HG02943 (cell line): Measurements from ENCODE around the gene PAEP.
"Not testable (repeated sequence)": the region's sequence is repeated elsewhere in the genome, so short reads cannot be mapped to it uniquely, and the experiment has no call there.

Experiments used
- ATAC-seq: cut with Tn5 transposase; IDR thresholded peaks from one replicate; pipeline ENCODE4 v1.9.1; 2021; ENCODE audit warnings: mild to moderate bottlenecking, low read depth, moderate library complexity; ENCODE audit not compliant: unreplicated experiment

PAEP gene

DNA sequence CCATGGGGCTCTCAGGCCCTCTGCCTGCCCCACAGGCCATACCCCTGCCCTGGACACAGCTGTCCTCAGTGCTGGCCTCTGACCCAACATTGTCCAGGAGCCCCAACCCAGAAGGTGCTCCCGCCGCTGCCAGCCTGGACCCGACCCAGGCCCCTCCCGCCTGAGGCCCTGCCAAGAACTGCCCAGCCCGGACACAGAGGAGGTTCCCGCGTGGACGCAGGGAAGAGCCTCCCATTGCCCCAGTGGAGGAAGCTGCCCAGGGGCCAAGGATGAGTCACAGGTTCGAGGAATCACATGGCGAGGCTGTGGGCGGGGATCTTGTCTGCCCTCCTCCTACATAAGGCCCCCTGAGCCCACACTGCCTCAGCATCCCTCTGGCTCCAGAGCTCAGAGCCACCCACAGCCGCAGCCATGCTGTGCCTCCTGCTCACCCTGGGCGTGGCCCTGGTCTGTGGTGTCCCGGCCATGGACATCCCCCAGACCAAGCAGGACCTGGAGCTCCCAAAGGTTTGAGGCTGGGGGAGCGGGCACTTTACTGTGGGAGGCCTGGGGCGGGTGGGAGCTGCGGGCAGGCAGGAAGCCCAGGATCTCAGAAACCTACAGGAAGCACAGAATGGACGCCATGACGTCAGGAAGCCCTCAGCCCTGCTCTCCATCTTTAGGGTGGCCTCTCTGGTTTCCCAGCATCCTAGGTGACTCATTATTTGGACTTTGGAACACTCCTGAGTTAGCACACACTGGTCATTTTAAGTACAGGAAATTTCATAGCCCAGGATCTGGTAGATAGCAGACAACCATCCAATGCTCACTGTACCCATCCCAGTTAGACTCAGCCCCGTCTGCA, at the start of gene PAEP:
Gene PAEP (plus strand): TSS at position 366 of the 844 bp plus-strand sequence.
- no peak for ATAC-seq

DNA sequence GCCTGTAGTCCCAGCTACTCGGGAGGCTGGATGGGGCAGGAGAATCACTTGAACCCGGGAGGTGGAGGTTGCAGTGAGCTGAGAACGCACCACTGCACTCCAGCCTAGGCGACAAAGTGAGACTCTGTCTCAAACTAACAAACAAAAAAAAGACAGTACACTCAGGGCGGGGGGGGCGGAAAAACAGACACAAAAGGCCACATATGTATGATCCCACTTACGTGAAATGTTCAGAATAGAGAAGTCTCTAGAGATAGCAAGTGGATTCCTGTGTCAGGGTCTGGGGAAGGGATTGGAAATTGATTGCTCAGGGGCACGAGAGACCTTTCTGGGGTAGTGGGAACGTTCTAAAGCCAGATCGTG, 49.3 kb upstream of the PAEP start:
- ATAC-seq = no peak

DNA sequence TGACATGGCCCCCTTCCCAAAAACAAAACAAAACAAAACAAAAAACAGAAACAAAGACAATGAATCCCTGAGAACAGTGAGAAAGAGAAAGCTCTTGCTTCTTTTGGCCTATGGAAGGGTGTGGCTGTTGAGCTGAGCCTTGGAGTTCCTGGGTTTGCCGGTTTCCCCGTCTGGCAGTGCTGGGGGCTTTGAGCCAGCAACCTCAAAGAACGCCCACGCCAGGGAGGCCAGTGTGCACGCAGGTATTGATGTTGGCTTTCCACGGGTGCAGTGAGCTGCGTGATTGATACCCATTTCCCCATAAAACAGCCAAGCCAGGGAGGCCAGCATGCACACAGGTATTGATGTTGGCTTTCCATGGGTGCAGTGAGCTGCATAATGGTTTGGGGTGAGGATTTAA, 48.7 kb upstream of the PAEP start:
- no peak for ATAC-seq

DNA sequence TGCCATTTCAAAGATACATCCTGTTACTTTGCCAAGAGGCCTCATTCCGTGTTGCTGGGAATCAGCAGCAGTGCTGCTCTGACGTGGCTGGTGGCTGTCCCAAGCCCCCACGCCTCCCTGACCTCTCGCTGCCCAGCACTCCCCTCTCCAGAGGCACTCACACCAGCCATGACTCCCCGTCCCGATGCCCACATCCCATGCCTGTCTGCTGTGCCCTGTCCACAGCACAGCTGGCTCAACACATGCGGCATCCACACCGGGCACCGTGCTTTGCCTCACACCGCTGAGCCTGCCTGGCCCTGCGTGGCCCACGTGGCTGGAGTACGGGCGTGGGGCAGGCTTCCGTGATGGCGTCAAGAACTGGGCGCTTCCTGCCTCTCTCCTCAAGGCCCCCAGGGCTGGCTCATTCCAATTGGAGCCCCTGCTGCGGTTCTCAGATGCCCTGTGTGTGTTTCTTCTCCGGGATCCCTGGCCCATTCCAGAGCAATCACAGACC, 48.2 kb upstream of the PAEP start:
- ATAC-seq = no peak

DNA sequence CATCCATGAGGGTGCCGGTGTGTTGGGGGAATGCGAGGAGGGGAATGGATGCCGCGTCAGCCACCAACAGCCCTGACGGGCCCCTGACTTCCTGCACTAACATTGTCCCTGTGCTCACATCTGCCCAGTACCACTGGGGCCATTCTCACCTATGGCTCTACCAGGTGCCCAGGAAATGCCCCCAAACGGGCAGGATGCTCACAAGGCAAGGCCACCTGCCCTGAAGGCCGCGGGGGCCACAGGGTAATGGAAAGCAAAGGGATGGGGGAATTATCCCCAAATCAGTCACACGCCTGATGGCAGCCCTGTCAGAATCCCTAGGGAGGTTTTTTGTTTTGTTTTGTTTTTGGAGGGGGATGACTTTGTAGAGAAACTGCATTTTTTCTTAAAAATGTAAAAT, 47.6 kb upstream of the PAEP start:
- ATAC-seq = not testable (repeated sequence)

DNA sequence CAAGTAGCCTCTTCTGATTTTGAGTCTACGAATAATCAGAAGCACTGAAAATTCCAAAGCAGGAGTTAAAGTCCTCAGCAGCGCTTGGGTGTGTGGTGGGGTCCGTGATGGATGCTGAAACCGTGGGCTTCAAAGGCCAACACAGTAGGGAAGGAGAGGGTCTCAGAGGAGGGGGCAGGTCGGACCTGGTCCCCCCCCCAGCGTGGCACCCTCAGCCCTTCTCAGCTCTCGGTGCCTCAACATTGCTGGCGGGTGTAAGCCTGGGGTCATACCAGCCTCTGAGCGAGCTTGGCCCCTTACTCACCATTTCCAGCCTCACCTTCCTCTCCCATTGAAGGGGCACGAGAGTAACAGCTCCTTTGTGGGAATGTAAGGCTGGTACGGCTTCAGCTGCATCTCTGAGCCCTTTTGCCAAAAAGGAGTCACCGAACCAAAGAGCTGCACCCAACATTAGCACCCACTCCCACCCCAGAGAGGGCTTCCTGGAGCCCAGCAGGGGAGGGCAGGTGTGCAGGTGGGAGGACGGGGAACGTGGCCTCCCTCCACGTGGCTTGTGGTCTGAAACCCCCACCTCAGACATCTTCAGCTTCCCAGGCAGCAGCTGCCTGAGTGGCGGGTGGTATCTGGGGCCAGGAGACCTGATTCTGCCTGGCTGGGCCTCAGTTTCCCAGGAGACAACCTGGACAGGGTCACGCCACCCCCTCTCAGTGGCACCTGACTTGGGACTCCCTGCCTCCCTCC, 47.0 kb upstream of the PAEP start:
- ATAC-seq = no peak

DNA sequence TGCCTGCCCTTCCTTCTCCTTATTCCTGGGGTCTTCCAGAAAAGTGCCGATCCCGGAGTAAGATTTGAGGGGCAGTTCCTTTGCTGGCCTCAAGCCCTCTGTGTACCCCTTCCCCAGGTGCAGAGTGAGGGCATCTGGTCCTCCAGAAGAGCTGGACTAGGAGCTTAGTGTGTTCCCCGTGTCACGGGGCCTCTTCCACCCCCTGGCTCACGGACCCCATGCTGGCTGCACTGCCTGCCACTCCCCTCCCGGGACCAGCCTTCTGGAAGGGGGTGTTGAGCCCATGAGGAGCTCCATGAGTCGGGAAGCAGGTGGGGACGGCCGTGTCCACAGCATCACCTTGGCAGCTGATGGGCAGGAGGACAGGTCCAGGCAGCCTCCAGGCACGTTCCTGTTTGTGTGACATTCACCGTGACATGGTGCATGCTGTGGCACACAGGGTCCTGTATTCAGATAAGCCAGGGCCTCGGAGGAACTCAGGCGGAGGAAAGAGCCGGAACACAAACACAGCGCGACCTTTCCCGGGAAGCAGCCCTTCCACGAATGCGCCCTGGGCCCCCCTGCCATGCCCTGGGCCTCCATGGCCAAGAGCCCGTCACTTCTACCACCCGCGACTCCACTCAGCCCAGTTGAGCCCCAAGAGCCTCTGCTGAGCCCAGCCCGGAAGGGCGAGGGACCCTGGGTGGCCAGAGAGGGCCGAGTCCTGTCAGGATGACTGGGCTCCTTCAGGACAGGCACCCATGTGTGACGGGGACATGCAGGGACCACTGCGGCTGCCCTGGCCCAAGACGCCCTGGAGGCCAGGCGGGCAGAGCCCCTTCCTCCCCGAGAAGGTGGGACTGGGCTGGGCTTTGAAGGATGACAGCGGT, 46.2 kb upstream of the PAEP start:
- no peak for ATAC-seq

DNA sequence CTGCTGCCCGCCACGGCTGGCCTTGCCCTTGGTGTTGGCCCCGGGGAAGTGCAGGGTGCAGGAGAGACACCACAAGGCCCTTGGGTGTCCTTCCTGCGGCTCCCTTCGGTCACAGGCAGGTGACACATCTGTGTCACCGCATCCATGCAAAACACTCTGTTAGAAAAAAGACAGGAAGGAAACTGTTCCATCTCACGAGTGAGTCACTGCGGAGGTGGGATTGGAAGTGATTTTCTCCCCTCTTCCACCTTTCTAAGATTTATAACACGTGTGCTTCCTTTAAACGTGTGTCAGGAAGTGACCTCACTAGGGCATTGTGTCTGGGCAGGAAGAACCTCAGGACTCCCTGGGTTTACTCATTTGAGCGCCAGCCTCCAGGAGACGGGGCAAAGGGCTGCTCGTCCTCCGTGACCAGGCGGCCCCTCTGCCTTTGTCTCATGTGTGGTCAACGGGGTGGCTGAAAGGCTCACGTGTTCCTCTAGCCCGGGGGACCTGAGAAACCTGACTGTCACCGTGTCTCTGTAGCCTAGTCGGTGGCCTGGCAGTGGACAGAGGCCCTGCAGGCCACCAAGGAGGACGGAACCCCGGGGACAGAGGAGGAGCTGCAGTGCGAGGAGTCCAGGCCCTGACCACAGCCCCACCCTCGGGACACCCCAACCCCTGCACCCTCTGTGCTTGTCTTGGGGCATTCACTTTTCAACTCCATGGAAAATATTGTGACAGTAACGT, 45.3 kb upstream of the PAEP start:
- ATAC-seq = no peak

DNA sequence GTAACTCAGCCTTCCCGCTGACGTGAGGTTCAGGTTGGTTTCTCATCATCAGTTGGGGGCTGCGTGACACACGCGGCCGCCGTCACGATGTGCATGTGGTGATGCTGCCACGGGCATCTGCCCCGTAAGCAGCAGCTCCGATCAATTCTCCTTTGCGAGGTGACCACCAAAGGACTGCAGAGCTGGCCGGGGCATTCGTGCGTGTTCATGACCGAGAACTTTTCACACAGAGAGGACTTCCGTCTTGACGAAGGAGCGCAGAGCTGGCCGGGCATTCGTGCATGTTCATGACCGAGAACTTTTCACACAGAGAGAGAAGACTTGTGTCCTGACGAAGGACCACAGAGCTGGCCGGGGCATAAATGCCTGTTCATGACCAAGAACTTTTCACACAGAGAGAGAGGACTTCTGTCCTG, 44.1 kb upstream of the PAEP start:
- ATAC-seq = no peak

DNA sequence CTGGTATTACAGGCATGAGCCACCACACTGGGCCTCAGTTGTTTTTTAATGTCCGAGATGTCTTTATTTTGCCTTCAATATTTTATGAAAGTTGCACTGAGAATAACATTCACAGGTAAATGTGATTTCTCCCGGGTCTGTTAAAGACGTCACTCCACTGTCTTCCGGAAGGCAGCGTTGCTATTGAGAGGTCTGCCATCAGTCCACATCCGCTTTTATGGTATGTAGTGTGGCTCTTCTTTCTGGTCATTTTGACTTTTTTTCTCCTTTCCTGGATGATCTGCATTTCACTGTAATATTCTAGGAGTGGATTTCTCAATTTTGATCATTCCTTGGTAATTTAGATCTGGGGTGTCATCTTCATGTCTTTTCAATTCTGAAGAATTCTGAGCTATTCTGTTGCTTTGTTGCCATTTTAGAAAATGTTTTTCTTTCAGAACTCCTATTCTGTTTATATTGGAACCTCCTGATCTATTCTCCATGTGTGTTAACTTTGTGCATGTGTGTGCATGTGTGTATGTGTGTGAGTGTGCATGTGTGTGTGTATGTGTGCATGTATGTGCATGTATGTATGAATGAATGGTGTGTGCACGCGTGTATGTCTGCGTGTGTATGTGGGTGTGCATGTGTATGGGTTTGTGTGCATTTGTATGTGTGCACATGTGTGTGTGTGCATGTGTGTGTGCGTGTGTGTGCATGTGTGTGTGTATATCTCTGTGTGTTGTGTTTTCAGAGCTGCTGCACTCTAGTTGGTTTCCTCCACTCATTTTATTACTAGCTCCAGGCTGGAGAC, 42.2 kb upstream of the PAEP start:
- no peak for ATAC-seq

DNA sequence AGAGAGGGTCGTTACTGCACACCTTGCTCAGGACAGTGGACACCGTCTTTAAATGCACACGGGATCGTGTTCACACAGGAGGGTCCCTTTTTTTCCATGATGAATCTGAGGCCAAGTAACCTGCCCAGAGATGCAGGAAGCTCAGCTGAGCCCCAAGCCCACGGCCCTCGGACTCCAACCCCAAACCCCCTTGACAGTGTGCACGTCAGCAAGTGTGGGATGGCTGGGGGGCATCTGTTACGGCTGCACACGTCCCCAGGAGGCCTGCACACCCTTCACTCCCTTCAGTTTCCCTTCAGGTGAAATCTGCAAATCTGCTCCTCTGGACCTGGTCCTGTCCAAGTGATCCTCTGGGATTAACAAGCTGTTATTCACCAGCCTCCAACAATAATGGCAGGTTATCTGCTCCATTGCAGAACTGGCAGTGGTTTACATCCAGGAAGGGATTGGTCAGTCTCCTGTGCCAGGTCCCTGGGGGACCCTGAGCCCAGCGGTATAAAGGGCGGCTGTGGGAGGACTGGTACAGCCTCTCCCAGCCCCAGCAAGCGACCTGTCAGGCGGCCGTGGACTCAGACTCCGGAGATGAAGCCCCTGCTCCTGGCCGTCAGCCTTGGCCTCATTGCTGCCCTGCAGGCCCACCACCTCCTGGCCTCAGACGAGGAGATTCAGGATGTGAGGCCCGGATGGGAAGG, 40.5 kb upstream of the PAEP start, which contains the start of gene LCN1:
Gene LCN1 (plus strand): TSS at position 525 of the 692 bp plus-strand sequence. CDS start 58 bp downstream, at position 583.
- ATAC-seq = no peak

DNA sequence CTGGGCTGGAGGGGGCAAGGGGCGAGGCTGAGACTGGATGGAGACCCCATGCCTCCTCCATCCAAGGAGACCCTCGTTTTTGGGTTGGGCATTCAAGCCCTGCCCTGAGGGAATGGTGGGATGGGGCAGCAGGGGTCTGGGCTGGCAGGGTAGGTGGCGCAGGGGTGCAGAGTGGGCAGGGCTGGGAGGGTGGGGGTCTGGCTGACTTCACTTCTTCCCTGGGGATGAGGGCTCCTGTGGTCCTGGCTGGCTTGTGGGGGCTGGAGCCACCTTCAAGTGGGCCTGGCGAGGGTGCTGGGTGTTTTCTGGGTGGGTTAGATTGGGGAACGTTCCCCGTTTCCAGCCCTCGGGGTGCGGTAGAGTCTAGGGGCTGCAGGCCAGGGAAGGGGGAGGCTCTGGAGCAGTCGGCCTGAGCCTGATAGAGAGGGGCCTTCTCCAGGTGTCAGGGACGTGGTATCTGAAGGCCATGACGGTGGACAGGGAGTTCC, 39.9 kb upstream of the PAEP start:
- no peak for ATAC-seq

DNA sequence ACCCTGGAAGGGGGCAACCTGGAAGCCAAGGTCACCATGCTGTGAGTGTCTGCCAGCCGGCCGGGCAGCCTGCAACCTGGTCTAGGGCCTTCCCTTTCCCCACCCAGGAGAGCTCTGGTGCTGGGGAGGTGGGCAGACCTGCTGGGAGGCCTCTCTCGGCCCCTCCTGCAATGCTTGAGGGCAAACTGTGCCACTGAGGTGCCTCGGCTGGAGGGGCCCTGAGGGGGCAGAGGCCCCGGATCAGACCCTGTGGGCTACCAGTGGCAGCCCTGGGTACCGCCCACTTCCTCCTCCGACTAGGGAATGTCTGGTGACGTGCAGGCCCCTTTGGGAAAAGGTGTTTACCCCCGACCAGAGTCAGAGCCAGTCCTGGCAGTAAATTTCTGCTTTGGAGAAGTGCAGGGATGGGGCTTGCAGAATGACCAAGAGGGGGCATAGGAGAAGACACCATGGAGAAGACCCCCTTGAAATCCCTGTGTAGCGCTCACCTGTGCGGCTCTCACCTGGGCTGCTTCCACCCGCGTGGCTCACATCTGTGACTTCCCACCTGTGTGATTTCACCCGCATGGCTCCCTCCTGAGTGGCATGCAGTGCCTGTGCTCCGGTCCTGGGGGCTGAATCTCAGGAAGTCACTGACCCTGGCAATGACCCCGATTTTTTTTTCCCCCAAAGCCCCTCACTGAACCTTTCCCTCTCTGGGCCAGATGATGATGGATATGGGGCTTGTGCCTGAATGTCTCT, 39.2 kb upstream of the PAEP start:
- ATAC-seq = no peak

DNA sequence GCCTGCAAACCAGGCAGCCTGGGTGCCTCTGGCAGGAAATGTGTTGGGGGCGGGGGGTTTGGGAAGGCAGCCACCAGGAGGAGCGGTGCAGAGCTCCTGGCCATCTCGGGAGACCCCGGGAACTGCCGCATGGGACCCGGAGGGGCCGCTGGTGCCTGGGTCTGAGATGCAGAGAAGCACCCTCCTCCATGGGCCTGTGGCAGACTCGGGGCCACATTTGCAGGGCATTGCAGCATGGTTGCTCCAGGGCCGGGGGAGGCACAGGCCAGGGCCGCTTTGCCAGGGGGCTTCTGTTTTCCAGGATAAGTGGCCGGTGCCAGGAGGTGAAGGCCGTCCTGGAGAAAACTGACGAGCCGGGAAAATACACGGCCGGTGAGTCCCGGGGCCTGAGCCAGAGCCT, 38.6 kb upstream of the PAEP start:
- ATAC-seq = no peak

DNA sequence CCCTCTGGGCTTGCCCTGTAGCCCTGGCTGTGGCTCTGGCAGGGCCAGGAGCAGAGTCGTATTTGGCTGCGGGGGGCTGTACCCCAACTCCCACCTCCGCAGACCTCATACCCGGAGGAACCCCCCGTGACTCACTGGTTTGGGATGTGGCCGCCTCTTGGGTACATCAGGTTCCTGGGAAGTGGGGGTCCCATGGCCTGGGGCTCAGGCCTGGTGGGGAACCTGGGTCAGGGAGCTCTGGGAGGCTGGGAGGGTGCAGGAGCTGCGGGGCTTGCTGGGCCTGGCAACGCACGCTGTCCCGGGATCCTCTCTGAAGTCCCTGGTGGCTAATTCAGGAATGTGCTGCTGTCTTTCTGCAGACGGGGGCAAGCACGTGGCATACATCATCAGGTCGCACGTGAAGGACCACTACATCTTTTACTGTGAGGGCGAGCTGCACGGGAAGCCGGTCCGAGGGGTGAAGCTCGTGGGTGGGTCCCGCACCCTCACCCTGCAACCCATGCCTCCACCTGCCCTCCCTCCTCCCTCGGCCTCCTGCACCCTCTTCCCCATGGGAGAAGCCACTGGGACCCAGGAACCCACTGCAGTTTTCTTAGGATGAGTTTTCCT, 37.9 kb upstream of the PAEP start:
- ATAC-seq = no peak

DNA sequence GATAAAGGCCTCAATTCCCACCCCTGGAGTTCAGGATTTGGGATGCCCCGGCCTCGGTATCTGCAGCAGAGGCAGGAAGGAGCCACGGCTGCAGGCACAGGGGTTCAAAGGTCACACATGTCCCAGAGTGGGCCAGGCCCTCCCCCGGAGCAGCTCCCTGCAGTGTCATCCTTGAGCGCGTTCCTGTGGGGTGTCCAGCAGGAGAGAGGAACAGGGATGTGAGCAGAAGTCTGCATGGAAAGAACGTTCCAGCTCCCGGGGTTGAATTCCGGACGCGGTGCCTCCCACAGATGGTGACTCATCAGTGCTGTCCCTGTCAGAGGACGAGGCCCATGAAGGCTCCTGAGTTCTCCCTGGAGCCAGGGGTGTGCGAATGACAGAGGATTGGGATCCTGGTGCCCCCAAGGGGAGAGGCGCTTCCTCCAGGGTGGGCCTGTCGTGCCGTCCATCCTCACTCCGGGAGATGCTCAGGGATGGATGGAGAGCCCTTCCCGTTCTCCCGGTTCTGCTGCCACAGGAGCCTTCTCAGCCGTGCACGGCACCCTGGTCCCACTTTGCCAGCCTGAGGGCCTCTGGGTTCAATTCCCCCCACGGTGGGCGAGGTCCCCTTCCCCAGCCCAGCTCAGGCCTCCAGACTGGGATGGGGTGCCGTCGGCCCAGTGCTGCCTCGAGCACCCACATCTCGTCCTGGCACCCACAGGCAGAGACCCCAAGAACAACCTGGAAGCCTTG, 37.3 kb upstream of the PAEP start:
- no peak for ATAC-seq
